Activated CD8-positive, alpha-beta T cell treated with anti-CD3 and anti-CD28 coated beads, Interleukin-2, amount 10 ng/mL, durations not matched to agents 7 days and 5 days (primary cell): ENCODE results near the gene SCART1. TPM values are rescaled to one million over a fixed set of nuclear protein-coding genes. Genes with fewer than 3 reads are reported as not detected.
"Not testable (repeated sequence)": the region's sequence is repeated elsewhere in the genome, so short reads cannot be mapped to it uniquely, and the experiment has no call there.

Experiments
- ATAC-seq: fragments of 150-1000 bp; cut with Tn5 transposase; one replicate; pipeline ENCODE4 v1.10.0; 2021; ENCODE audit warnings: moderate library complexity
- CTCF ChIA-PET: fragments of 350-600 bp; sonication (Branson Sonifier 250); formaldehyde crosslinking; loops from one replicate; lab custom pipeline; 2021; ENCODE audit warnings: antibody characterized with exemption; lab: Charles Lee
- POLR2A ChIA-PET: fragments of 350-600 bp; sonication (Branson Sonifier 250); formaldehyde crosslinking; loops from one replicate; lab custom pipeline; 2021; ENCODE audit warnings: antibody characterized with exemption; lab: Charles Lee
- DNase-seq: peaks from one replicate; pipeline ENCODE4 v3.0.0-alpha.2; 2020
- H3K27ac Mint-ChIP-seq: one replicate; pipeline ENCODE4 v1.8.0; 2021; ENCODE audit warnings: mild to moderate bottlenecking, mixed read lengths
- H3K27me3 Mint-ChIP-seq: one replicate; pipeline ENCODE4 v1.8.0; 2021; ENCODE audit warnings: low read depth, mixed read lengths
- H3K36me3 Mint-ChIP-seq: one replicate; pipeline ENCODE4 v1.8.0; 2021; ENCODE audit warnings: low read depth, mixed read lengths
- H3K4me1 Mint-ChIP-seq: one replicate; pipeline ENCODE4 v1.8.0; 2021; ENCODE audit warnings: low read depth, mixed read lengths
- H3K4me3 Mint-ChIP-seq: one replicate; pipeline ENCODE4 v1.8.0; 2021; ENCODE audit warnings: mild to moderate bottlenecking, mixed read lengths
- H3K9me3 Mint-ChIP-seq: one replicate; pipeline ENCODE4 v1.8.0; 2022; ENCODE audit warnings: mixed read lengths; ENCODE audit not compliant: insufficient read depth
- total RNA-seq, 2 experiments: library from RNA; stranded (reverse); gene quantifications; one replicate each; pipeline ENCODE4 v1.2.3, GENCODE V29; 2021

The SCART1 gene
- total RNA-seq, 2 experiments from 2014 or later: 2.0 to 2.7 TPM

- POLR2A ChIA-PET: no interaction called here
- Mint-ChIP-seq H3K4me1 (peaks cover 25% of the 10 kb centered on the region), H3K27me3 (peaks cover 5% of the 10 kb centered on the region), H3K27ac (peak overlapping the region; percentile 34), H3K36me3 (peaks cover 10% of the 10 kb centered on the region), H3K4me3 (no peak overlapping the region), H3K9me3 (peaks cover 4% of the 10 kb centered on the region)
- ATAC-seq (no peak), DNase-seq (no peak)
- CTCF ChIA-PET: no interaction called here
These were observed 13.0 kb upstream of the SCART1 start for GRCh38 chr10:133440633-133441285.

DNA sequence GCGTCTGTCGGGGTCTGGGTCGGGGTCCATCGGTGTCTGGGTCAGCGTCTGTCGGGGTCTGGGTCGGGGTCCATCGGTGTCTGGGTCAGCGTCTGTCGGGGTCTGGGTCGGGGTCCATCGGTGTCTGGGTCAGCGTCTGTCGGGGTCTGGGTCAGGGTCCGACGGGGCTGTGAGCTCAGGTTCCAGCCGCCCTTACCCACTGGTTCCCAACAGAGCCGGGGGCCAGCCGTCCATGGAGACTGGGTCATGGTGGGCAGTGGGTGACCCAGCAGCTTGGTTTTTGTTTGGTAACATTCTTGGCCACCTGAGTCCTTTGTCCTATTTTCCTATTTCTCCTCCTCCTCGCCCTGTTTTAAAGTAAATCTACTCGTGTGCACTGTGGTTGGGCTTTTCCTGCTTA, 12.4 kb upstream of the SCART1 start:
- DNase-seq, H3K27me3 Mint-ChIP-seq, H3K36me3 Mint-ChIP-seq, H3K27ac Mint-ChIP-seq, ATAC-seq, H3K9me3 Mint-ChIP-seq: not testable (repeated sequence)
- ChIA-PET CTCF (interaction anchor here (1.0 kb wide), 1 partner anchor 56 kb away, joined by 3 read pairs; no protein-coding TSS in a partner anchor), POLR2A (interaction anchor here (0.5 to 1.1 kb wide), 2 partner anchors 11 to 35 kb away, joined by 3 read pairs; no protein-coding TSS in a partner anchor)
- H3K4me3 Mint-ChIP-seq: peak overlapping the region; percentile 27
- peaks cover 25% of the 10 kb centered on the region for H3K4me1 Mint-ChIP-seq

- Mint-ChIP-seq H3K27me3 (peaks cover 3% of the 10 kb centered on the region), H3K4me1 (peaks cover 25% of the 10 kb centered on the region), H3K9me3 (peaks cover 7% of the 10 kb centered on the region), H3K4me3 (peak overlapping the region; percentile 27), H3K36me3 (peaks cover 13% of the 10 kb centered on the region), H3K27ac (peak overlapping the region; percentile 77)
- DNase-seq: no peak
- ATAC-seq: peak; percentile 5
- ChIA-PET CTCF (interaction anchor here (1.0 to 1.8 kb wide), 2 partner anchors 55 to 74 kb away, joined by 3 to 4 read pairs; no protein-coding TSS in a partner anchor), POLR2A (interaction anchor here (0.5 to 1.1 kb wide), 2 partner anchors 10 to 35 kb away, joined by 3 read pairs; no protein-coding TSS in a partner anchor)
These were observed 12.0 kb upstream of the SCART1 start for GRCh38 chr10:133441780-133442179.

DNA sequence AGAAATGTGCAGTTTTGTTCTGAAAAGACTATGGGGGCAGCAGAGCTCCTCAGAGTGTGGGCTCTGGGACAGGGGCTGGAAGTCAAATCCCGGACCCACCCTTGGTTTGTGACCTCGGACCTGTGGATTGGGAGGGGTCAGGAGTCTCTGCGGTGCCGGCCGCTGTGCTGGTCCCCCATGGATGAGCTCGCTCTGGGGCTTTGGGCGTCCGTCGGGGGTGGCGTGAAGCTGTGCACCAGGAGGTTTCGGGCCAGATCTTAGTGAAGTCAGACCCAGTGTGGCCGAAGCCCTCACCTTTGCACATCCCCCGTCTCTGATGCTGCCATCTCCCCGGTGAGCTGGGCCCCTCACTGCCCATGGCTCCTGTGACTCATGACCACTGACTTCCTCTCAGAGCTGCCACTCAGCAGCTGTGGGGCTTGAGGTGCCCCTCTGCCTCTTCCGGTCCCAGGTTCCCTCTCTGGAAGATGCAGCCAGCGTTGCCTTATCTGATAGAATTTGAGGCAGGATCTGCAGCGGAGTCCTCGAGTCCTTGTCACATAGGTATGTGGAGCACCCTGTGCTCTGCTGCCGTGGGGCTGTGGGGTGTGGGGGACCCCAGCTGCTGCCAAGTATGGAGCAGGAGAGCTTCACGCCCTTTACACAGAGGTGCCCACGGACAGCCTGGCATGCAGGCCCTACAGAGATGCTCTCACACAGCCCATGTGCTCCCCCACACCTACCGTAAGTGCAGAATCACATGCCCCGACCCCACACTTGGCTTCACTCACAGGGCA, 11.4 kb upstream of the SCART1 start:
- ATAC-seq (peak; percentile 60), DNase-seq (peak; percentile 60)
- Mint-ChIP-seq H3K27me3 (peaks cover 3% of the 10 kb centered on the region), H3K27ac (peak overlapping the region; percentile 77), H3K9me3 (peaks cover 13% of the 10 kb centered on the region), H3K4me3 (peak overlapping the region; percentile 27), H3K36me3 (peaks cover 17% of the 10 kb centered on the region), H3K4me1 (peaks cover 25% of the 10 kb centered on the region)
- ChIA-PET CTCF (interaction anchor here (0.9 to 1.8 kb wide), 3 partner anchors 49 to 74 kb away, joined by 3 to 4 read pairs (median 3); no protein-coding TSS in a partner anchor), POLR2A (interaction anchor here (1.1 kb wide), 1 partner anchor 10 kb away, joined by 3 read pairs; no protein-coding TSS in a partner anchor)

DNA sequence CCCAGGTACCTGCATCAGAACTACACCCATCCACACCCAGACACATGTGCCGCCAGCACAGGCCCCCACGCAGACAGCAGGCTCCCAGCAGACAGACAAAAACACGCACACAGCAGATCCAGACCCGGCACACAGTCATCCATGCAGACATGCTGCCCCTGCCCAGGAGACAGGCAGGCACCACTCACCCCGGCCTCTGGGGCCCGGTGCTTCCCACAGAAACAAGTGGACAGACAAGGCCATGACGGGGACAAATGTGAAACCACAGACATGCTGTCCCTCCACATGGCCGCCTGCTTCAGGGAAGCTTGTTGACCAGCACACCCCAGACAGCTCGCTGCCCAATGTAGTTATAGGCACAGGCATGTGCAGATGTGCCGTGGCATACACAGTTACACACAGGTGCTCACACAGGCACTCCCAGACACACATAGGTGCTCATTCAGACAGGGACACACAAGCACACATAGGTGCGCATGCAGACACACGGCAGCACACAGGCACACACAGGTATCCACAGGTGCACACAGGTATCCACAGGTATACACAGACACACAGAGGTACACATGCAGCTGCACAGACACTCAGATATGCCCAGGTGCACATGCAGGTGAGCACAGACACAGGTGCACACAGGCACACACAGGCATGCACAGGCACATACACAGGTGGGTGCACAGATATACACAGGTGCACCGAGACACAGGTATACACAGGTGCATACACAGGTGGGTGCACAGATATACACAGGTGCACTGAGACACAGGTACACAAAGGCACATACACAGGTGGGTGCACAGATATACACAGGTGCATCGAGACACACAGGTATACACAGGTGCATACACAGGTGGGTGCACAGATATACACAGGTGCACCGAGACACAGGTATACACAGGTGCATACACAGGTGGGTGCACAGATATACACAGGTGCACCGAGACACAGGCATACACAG, 10.5 kb upstream of the SCART1 start:
- Mint-ChIP-seq H3K36me3 (peaks cover 25% of the 10 kb centered on the region), H3K9me3 (peaks cover 22% of the 10 kb centered on the region), H3K27me3 (peaks cover 8% of the 10 kb centered on the region), H3K4me1 (peaks cover 25% of the 10 kb centered on the region), H3K4me3 (peak overlapping the region; percentile 27), H3K27ac (peak overlapping the region; percentile 77)
- peak; percentile 7 for ATAC-seq
- POLR2A ChIA-PET: no interaction called here
- CTCF ChIA-PET: interaction anchor here (0.9 to 1.8 kb wide), 2 partner anchors 48 to 73 kb away, joined by 3 to 4 read pairs; no protein-coding TSS in a partner anchor
- no peak for DNase-seq

DNA sequence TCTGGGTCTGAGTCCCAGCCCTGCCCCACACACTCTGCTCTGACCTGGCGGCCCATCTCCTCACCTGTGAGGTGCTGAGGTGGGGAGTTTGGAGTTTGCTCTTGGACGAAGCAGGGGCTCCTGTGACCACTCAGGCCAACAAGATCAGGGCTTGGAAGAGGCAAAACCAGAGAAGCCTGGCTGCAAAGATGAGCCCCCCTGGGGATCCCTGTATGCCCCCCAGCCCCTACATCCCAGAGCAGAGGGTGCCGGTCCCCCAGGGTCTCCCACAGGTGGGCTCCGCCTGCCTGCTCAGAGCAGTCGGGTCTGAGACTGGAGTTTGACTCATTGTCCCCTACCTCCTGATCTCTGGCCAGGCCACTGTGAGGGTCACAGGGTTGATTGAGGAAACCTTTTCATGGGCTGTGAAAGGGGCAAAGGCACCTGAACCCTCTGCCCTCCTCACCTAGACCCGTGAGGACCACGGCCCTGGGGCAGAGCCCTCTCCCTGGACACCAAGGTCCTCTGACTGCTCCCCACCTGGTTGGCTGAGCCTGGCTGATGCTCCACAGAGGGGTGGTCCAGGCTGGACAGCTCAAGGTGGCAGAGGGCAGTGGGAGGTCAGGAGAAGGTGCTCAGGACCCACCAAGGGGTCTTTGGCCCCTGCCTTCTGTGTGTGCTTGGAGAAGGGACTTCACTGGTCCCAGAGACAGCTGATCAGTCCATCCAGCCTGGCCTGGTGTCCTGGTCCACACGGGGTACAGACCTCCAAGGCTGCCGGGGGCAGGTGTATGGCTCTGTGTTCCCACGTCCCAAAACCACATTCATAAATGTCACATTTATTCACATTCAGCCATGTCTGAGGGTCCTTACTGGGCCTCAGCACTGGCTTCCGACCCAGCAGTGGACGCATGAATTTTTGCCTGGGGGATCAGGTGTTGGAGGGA, 9.1 kb upstream of the SCART1 start:
- Mint-ChIP-seq H3K27ac (no peak overlapping the region), H3K4me3 (no peak overlapping the region), H3K27me3 (peaks cover 17% of the 10 kb centered on the region), H3K36me3 (peaks cover 33% of the 10 kb centered on the region), H3K9me3 (peaks cover 34% of the 10 kb centered on the region), H3K4me1 (peaks cover 20% of the 10 kb centered on the region)
- no peak for DNase-seq
- ChIA-PET POLR2A (no interaction called here), CTCF (no interaction called here)
- no peak for ATAC-seq

- Mint-ChIP-seq H3K4me1 (peaks cover 20% of the 10 kb centered on the region), H3K9me3 (peaks cover 34% of the 10 kb centered on the region), H3K36me3 (peaks cover 33% of the 10 kb centered on the region), H3K4me3 (no peak overlapping the region), H3K27ac (no peak overlapping the region), H3K27me3 (peaks cover 17% of the 10 kb centered on the region)
- ATAC-seq (no peak), DNase-seq (no peak)
- ChIA-PET CTCF (no interaction called here), POLR2A (no interaction called here)
These were observed 8.4 kb upstream of the SCART1 start for GRCh38 chr10:133445268-133445732.

- Mint-ChIP-seq H3K4me3 (no peak overlapping the region), H3K36me3 (peaks cover 33% of the 10 kb centered on the region), H3K27me3 (peaks cover 17% of the 10 kb centered on the region), H3K27ac (no peak overlapping the region), H3K9me3 (peaks cover 34% of the 10 kb centered on the region), H3K4me1 (peaks cover 20% of the 10 kb centered on the region)
- ChIA-PET POLR2A (no interaction called here), CTCF (no interaction called here)
- ATAC-seq (no peak), DNase-seq (no peak)
These were observed 7.7 kb upstream of the SCART1 start for GRCh38 chr10:133445751-133446708.

DNA sequence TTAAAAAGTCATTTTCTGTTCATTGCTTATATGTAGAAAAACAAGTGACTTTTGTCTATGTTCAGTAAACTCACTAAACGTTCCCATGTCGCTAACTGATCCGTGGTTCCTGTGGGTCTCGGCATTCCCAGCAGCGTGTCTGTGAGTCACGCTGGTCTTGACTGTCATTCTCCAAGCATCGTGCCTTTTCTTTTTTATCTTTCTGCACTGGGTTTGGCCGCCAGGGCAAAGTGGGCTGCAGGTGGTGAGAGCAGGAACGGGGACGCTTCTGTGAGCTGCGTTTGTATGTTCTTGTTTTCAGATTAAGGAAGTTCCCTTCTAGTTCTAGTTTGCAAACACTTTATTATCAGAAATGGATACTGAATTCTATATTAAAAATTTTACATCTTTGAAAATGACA, 6.8 kb upstream of the SCART1 start:
- no peak overlapping the region for H3K27ac Mint-ChIP-seq
- CTCF ChIA-PET: no interaction called here
- H3K9me3 Mint-ChIP-seq: peaks cover 34% of the 10 kb centered on the region
- POLR2A ChIA-PET: no interaction called here
- peaks cover 13% of the 10 kb centered on the region for H3K4me1 Mint-ChIP-seq
- DNase-seq: no peak
- H3K4me3 Mint-ChIP-seq: no peak overlapping the region
- H3K36me3 Mint-ChIP-seq: peaks cover 33% of the 10 kb centered on the region
- ATAC-seq: no peak
- peaks cover 22% of the 10 kb centered on the region for H3K27me3 Mint-ChIP-seq
